ENCODE measurements around the gene LGALS4. TPM values are rescaled to one million over a fixed set of nuclear protein-coding genes. Genes with fewer than 3 reads are reported as not detected.
"Not testable (repeated sequence)": the region's sequence is repeated elsewhere in the genome, so short reads cannot be mapped to it uniquely, and the experiment has no call there.

Gene LGALS4
- total and polyA plus RNA-seq, 2 experiments from 2014 or later = 0.19 TPM; not detected in 1

DNA sequence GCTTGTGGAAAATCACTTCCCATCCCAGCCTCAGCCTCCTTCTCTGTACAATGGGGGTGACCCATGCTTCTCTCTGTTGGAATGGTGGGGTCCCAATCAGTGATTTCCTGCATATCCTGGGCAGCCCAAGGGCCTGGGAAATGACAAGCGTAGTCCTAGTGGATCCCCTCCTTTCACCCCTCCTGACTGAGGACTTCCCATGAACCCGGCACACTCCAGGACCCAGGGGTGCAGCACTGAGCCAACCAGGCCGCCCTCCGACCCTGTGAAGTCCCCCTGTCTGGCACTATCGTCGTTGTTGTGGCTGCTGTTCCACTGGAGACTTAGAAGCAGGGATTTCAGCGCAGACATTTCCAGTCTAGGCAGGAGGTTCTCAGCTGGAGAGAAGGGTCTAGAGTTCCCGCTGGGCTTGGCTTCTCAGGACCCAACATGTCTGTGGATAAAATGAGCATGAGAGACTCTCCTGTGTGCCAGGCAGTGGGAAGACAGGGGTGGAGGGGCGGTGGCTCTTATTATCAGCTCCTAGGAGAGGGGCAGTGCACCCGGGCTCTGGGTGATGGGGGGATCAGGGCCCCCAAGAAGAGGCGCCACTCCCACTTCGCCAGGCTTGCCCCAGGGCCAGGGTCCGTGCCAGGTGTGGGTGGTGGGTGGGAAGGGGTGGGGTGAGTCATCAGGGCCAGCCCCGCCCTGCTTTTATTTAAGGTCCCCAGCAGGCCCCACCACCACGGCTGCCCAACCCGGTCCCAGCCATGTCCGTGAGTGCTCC lies 24.1 kb downstream of the LGALS4 start, which contains the start of gene LGALS7B:
Gene LGALS7B, plus strand, starts transcription at position 723 of the 766 bp plus-strand sequence. Its CDS starts 27 bp downstream, at position 750.
- H3K9ac ChIP-seq = no peak within 1 kb of the TSS
- WGBS, 2 experiments (ENCODE audit: low coverage in 1 of 2, low lambda C conversion rate in 2 of 2, missing lambda C conversion rate in 2 of 2) = 66 to 72% methylated on average over 12 to 13 of the region's 17 CpGs
- H3K4me3 ChIP-seq = no peak within 1 kb of the TSS
- no peak within 1 kb of the TSS for H2AFZ ChIP-seq
- no peak within 1 kb of the TSS for H3K4me2 ChIP-seq (ENCODE audit: unreplicated experiment)
- no peaks in the 10 kb centered on the region for H3K36me3 ChIP-seq (ENCODE audit: low read depth)
- H3K9me3 ChIP-seq (ENCODE audit: low read depth) = no peaks in the 10 kb centered on the region
- no peaks in the 10 kb centered on the region for H3K9me2 ChIP-seq (ENCODE audit: insufficient read depth)
- H4K20me1 ChIP-seq (ENCODE audit: insufficient read depth) = no peaks in the 10 kb centered on the region
- no peaks in the 10 kb centered on the region for H3K79me2 ChIP-seq (ENCODE audit: insufficient read depth)
- TF ChIP-seq EZH2phosphoT487 (IDR thresholded peaks at IDR 0.05; ENCODE audit: insufficient read depth, low read depth) (no peak), EZH2 (IDR thresholded peaks at IDR 0.05; ENCODE audit: insufficient read depth, poor library complexity, severe bottlenecking) (no peak)
- in situ Hi-C loops (cut with MboI) = no loop called here
- H3K4me1 ChIP-seq (ENCODE audit: insufficient read depth) = peaks cover 7% of the 10 kb centered on the region
- no peak within 1 kb of the TSS for H3K27ac ChIP-seq
- H3K27me3 ChIP-seq (replicated peaks; ENCODE audit: insufficient read depth) = no peaks in the 10 kb centered on the region
- DNase-seq = no peak
- H3F3A ChIP-seq (ENCODE audit: insufficient read depth) = no peaks in the 10 kb centered on the region

- no peaks in the 10 kb centered on the region for H3K9me3 ChIP-seq (ENCODE audit: low read depth)
- no peak overlapping the region for H3K4me3 ChIP-seq
- H3F3A ChIP-seq (ENCODE audit: insufficient read depth) = no peaks in the 10 kb centered on the region
- H3K27ac ChIP-seq = no peak overlapping the region
- H3K36me3 ChIP-seq (ENCODE audit: low read depth) = no peaks in the 10 kb centered on the region
- in situ Hi-C loops (cut with MboI) = no loop called here
- H3K4me1 ChIP-seq (ENCODE audit: insufficient read depth) = no peaks in the 10 kb centered on the region
- WGBS, 2 experiments (ENCODE audit: low coverage in 1 of 2, low lambda C conversion rate in 2 of 2, missing lambda C conversion rate in 2 of 2) = 71 to 73% methylated on average over 11 of the region's 11 CpGs
- TF ChIP-seq EZH2 (IDR thresholded peaks at IDR 0.05; ENCODE audit: insufficient read depth, poor library complexity, severe bottlenecking) = no peak
- no peak for TF ChIP-seq EZH2phosphoT487 (IDR thresholded peaks at IDR 0.05; ENCODE audit: insufficient read depth, low read depth)
- no peaks in the 10 kb centered on the region for H4K20me1 ChIP-seq (ENCODE audit: insufficient read depth)
- no peaks in the 10 kb centered on the region for H3K27me3 ChIP-seq (replicated peaks; ENCODE audit: insufficient read depth)
- H3K9ac ChIP-seq = no peak overlapping the region
- no peaks in the 10 kb centered on the region for H3K79me2 ChIP-seq (ENCODE audit: insufficient read depth)
- DNase-seq = no peak
- no peak overlapping the region for H2AFZ ChIP-seq
- no peak overlapping the region for H3K4me2 ChIP-seq (ENCODE audit: unreplicated experiment)
- H3K9me2 ChIP-seq (ENCODE audit: insufficient read depth) = no peaks in the 10 kb centered on the region
Measured at GRCh38 chr19:38786572-38787265, 26.0 kb downstream of the LGALS4 start.

DNA sequence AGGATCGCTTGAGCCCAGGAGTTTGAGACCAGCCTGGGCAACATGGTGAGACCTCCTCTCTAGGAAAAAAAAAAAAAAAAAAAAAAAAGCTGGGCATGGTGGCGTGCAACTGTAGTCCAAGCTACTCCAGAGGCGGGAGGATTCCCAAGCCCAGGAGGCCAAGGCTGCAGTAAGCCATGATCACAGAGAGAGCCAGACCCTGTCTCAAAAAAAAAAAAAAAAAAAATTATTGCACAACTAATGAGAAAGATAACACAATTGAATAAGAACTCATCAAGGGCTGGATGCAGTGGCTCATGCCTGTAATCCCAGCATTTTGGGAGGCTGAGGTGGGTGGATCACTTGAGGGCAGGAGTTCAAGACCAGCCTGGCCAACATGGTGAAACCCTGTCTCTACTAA lies 26.7 kb downstream of the LGALS4 start:
- H3K36me3 ChIP-seq (ENCODE audit: low read depth); H3K79me2 ChIP-seq (ENCODE audit: insufficient read depth); H2AFZ ChIP-seq; in situ Hi-C loops (cut with MboI); H3K27ac ChIP-seq; H3F3A ChIP-seq (ENCODE audit: insufficient read depth); H3K4me2 ChIP-seq (ENCODE audit: unreplicated experiment); DNase-seq; H3K9me2 ChIP-seq (ENCODE audit: insufficient read depth); H3K4me3 ChIP-seq; H4K20me1 ChIP-seq (ENCODE audit: insufficient read depth); H3K4me1 ChIP-seq (ENCODE audit: insufficient read depth); H3K27me3 ChIP-seq (replicated peaks; ENCODE audit: insufficient read depth); H3K9ac ChIP-seq; H3K9me3 ChIP-seq (ENCODE audit: low read depth): not testable (repeated sequence)
- 72 to 83% methylated on average over 3 of the region's 3 CpGs for WGBS, 2 experiments (ENCODE audit: low coverage in 1 of 2, low lambda C conversion rate in 2 of 2, missing lambda C conversion rate in 2 of 2)

- Histone ChIP-seq H3K4me1 (ENCODE audit: insufficient read depth) (no peaks in the 10 kb centered on the region), H4K20me1 (ENCODE audit: insufficient read depth) (no peaks in the 10 kb centered on the region), H2AFZ (no peak overlapping the region), H3K36me3 (ENCODE audit: low read depth) (no peaks in the 10 kb centered on the region), H3K9me3 (ENCODE audit: low read depth) (no peaks in the 10 kb centered on the region), H3K9ac (no peak overlapping the region), H3K4me3 (no peak overlapping the region), H3K9me2 (ENCODE audit: insufficient read depth) (no peaks in the 10 kb centered on the region), H3K79me2 (ENCODE audit: insufficient read depth) (no peaks in the 10 kb centered on the region), H3K4me2 (ENCODE audit: unreplicated experiment) (no peak overlapping the region), H3F3A (ENCODE audit: insufficient read depth) (no peaks in the 10 kb centered on the region), H3K27me3 (replicated peaks; ENCODE audit: insufficient read depth) (peaks cover 6% of the 10 kb centered on the region; the same call in 1 of the 2 replicates), H3K27ac (no peak overlapping the region)
- TF ChIP-seq EZH2 (IDR thresholded peaks at IDR 0.05; ENCODE audit: insufficient read depth, poor library complexity, severe bottlenecking) (no peak), EZH2phosphoT487 (IDR thresholded peaks at IDR 0.05; ENCODE audit: insufficient read depth, low read depth) (no peak)
- 80 to 88% methylated on average over 7 of the region's 7 CpGs for WGBS, 2 experiments (ENCODE audit: low coverage in 1 of 2, low lambda C conversion rate in 2 of 2, missing lambda C conversion rate in 2 of 2)
- DNase-seq = no peak
- in situ Hi-C loops (cut with MboI) = no loop called here
Measured at GRCh38 chr19:38785187-38785699, 27.5 kb downstream of the LGALS4 start.
